ENCODE measurements around the gene CXCL14.
A peak's percentile ranks its signal among the peaks of the same experiment; 100 is the strongest.

CXCL14 gene

DNA sequence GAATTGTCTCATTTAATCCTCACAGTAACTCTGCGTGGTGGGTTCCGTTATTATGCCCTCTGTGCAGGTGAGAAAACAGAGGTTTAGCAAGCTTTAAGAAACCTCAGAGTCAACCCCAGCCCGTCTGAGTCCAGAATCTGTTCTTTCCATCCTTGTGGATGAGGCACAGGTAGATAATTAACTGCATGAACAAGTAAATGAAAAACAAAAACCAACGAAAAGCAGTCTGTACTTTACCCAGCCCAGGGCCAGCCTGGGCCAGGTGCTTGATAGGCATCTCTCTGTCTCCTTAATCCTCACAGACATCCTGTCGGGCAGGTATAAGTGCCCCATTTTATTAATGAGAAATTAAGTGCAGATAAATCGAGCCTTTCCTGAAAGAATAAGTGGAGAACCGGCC is 25.3 kb upstream of the CXCL14 start:
- peak in 1 of 2 experiments; percentile 66 for DNase-seq (ENCODE audit: low read depth in 1 of 2, low spot score in 1 of 2)
- TF ChIP-seq JUND (IDR thresholded peaks at IDR 0.05; ENCODE audit: low read depth), result no peak
- in situ Hi-C loops (cut with HindIII; ENCODE audit: low pct_unique_long_range_greater_than_20kb, low sequenced_read_pairs), result no loop called here

- peak in 1 of 2 experiments; percentile 32 for DNase-seq (ENCODE audit: low read depth in 1 of 2, low spot score in 1 of 2)
- TF ChIP-seq JUND (IDR thresholded peaks at IDR 0.05; ENCODE audit: low read depth), result no peak
- in situ Hi-C loops (cut with HindIII; ENCODE audit: low pct_unique_long_range_greater_than_20kb, low sequenced_read_pairs), result no loop called here
Observed at GRCh38 chr5:135602882-135603721, 24.3 kb upstream of the CXCL14 start.

DNA sequence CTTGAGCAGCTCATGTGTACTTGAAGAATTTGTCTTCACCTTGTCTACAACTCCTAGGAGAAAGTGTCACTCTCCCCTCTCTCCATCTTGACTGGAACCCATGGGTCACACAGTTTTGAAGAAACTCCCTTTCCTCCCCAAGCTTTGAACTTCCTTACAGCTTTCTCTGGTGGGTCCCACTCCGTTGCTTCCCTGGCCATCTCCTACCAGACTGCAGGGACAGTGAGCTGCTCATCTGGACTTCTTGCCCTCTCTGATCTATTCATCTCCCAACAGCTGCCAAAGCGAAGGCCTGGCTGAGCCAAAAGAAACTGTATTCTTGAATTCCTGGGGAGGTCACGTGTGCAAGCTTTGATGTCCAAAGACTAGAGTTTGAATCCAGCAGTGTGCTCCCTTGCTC is 22.7 kb upstream of the CXCL14 start:
- no peak for TF ChIP-seq JUND (IDR thresholded peaks at IDR 0.05; ENCODE audit: low read depth)
- in situ Hi-C loops (cut with HindIII; ENCODE audit: low pct_unique_long_range_greater_than_20kb, low sequenced_read_pairs), result no loop called here

GRCh38 chr5:135600971-135601381 is 22.2 kb upstream of the CXCL14 start:
- in situ Hi-C loops (cut with HindIII; ENCODE audit: low pct_unique_long_range_greater_than_20kb, low sequenced_read_pairs), result no loop called here
- no peak for DNase-seq (ENCODE audit: low read depth in 1 of 2, low spot score in 1 of 2)
- no peak for TF ChIP-seq JUND (IDR thresholded peaks at IDR 0.05; ENCODE audit: low read depth)

More for the DNA sequence above, 22.7 kb upstream of the CXCL14 start:
- no peak for DNase-seq (ENCODE audit: low read depth in 1 of 2, low spot score in 1 of 2)

GRCh38 chr5:135600152-135600570 is 21.4 kb upstream of the CXCL14 start:
- no peak for DNase-seq (ENCODE audit: low read depth in 1 of 2, low spot score in 1 of 2)
- in situ Hi-C loops (cut with HindIII; ENCODE audit: low pct_unique_long_range_greater_than_20kb, low sequenced_read_pairs), result no loop called here
- no peak for TF ChIP-seq JUND (IDR thresholded peaks at IDR 0.05; ENCODE audit: low read depth)

- in situ Hi-C loops (cut with HindIII; ENCODE audit: low pct_unique_long_range_greater_than_20kb, low sequenced_read_pairs), result no loop called here
- DNase-seq (ENCODE audit: low read depth in 1 of 2, low spot score in 1 of 2), result no peak
- no peak for TF ChIP-seq JUND (IDR thresholded peaks at IDR 0.05; ENCODE audit: low read depth)
Observed at GRCh38 chr5:135599421-135600151, 20.8 kb upstream of the CXCL14 start.

- DNase-seq (ENCODE audit: low read depth in 1 of 2, low spot score in 1 of 2), result no peak
- in situ Hi-C loops (cut with HindIII; ENCODE audit: low pct_unique_long_range_greater_than_20kb, low sequenced_read_pairs), result no loop called here
- TF ChIP-seq JUND (IDR thresholded peaks at IDR 0.05; ENCODE audit: low read depth), result no peak
Observed at GRCh38 chr5:135598691-135599395, 20.1 kb upstream of the CXCL14 start.

GRCh38 chr5:135596788-135597187 is 18.0 kb upstream of the CXCL14 start:
- in situ Hi-C loops (cut with HindIII; ENCODE audit: low pct_unique_long_range_greater_than_20kb, low sequenced_read_pairs), result no loop called here
- DNase-seq (ENCODE audit: low read depth in 1 of 2, low spot score in 1 of 2), result no peak
- no peak for TF ChIP-seq JUND (IDR thresholded peaks at IDR 0.05; ENCODE audit: low read depth)

DNA sequence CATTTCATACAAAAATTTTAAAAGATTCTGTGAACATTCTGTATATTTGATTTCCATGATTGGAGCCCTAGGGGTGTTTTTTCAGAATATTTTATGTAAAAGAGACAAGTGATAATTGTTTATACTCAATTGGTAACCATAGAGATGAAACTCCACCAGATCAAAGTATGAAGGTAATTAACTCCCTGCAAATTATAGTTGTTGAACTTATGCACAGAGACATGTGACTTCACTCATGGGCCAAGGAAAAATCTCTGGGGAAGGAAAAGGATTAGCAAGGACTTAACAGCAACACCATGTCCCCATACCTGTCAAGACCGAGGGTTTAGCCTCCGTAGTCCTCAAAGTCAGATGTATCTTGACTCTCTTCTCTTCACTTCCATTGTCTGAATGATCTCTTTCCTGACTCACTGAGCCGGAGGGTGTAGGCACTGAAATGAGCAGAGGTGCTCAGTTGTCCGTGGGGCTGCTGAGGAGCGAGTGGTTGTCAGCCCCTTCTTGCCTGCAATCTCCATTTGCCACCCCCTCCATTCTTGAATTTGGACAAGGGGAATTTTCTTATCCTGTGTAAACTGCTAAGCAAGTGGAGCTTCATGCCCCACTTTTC is 17.5 kb upstream of the CXCL14 start:
- in situ Hi-C loops (cut with HindIII; ENCODE audit: low pct_unique_long_range_greater_than_20kb, low sequenced_read_pairs), result no loop called here
- TF ChIP-seq JUND (IDR thresholded peaks at IDR 0.05; ENCODE audit: low read depth), result no peak
- DNase-seq (ENCODE audit: low read depth in 1 of 2, low spot score in 1 of 2), result no peak

DNA sequence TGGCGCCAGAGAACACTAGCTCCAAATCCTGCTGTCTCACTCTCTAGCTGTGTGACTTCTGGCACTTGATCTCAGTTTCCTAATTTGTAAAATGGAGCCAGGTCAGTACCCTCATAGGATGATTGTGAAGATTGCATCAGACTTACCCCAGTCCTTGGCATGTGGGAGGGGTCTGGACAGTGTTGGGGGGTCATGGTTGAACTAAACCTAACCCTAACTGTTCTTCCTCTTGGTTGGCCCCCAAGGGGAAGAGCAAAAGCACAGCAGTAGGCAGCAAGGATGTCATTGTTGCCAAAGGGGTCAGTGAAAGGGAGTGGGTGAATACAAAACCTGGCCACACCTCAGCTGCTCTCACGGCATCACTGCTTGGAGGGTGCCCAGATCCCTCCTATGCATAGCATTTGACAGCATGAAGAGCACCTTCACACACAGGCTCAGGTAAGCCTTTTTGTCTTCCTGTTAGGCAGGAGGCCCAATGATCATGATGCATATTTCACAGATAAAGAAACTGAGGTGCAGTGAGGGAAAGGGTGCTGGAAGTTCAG is 15.7 kb upstream of the CXCL14 start:
- no peak for TF ChIP-seq JUND (IDR thresholded peaks at IDR 0.05; ENCODE audit: low read depth)
- in situ Hi-C loops (cut with HindIII; ENCODE audit: low pct_unique_long_range_greater_than_20kb, low sequenced_read_pairs), result no loop called here
- DNase-seq (ENCODE audit: low read depth in 1 of 2, low spot score in 1 of 2), result no peak

DNA sequence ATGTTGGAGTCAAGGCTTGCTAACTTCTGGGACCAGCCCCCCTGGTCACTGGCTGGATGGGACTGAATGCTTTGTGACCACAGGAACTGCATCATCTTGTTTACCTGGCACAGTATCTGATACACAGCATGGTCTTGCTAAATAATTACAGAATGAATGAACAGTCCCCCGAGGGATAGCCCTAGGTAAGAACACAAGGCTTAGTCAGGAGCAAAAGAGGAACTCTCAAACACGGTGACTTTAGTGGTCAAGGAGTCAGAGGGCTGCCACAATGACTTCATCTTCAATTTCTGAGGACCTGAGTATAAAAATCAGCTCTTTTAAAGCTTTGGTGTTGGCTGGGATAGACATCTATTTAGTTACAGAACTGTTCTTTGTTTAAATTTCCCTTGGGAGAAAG is 15.1 kb upstream of the CXCL14 start:
- in situ Hi-C loops (cut with HindIII; ENCODE audit: low pct_unique_long_range_greater_than_20kb, low sequenced_read_pairs), result no loop called here
- no peak for TF ChIP-seq JUND (IDR thresholded peaks at IDR 0.05; ENCODE audit: low read depth)
- peak in 1 of 2 experiments; percentile 30 for DNase-seq (ENCODE audit: low read depth in 1 of 2, low spot score in 1 of 2)

GRCh38 chr5:135593141-135593540 is 14.3 kb upstream of the CXCL14 start:
- DNase-seq (ENCODE audit: low read depth in 1 of 2, low spot score in 1 of 2), result no peak
- in situ Hi-C loops (cut with HindIII; ENCODE audit: low pct_unique_long_range_greater_than_20kb, low sequenced_read_pairs), result no loop called here
- TF ChIP-seq JUND (IDR thresholded peaks at IDR 0.05; ENCODE audit: low read depth), result no peak

Measured in T47D (cell line).